ENCODE data around the gene WNT16.
"Not testable (repeated sequence)": the region's sequence is repeated elsewhere in the genome, so short reads cannot be mapped to it uniquely, and the experiment has no call there.

Gene WNT16, protein sequence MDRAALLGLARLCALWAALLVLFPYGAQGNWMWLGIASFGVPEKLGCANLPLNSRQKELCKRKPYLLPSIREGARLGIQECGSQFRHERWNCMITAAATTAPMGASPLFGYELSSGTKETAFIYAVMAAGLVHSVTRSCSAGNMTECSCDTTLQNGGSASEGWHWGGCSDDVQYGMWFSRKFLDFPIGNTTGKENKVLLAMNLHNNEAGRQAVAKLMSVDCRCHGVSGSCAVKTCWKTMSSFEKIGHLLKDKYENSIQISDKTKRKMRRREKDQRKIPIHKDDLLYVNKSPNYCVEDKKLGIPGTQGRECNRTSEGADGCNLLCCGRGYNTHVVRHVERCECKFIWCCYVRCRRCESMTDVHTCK

DNA sequence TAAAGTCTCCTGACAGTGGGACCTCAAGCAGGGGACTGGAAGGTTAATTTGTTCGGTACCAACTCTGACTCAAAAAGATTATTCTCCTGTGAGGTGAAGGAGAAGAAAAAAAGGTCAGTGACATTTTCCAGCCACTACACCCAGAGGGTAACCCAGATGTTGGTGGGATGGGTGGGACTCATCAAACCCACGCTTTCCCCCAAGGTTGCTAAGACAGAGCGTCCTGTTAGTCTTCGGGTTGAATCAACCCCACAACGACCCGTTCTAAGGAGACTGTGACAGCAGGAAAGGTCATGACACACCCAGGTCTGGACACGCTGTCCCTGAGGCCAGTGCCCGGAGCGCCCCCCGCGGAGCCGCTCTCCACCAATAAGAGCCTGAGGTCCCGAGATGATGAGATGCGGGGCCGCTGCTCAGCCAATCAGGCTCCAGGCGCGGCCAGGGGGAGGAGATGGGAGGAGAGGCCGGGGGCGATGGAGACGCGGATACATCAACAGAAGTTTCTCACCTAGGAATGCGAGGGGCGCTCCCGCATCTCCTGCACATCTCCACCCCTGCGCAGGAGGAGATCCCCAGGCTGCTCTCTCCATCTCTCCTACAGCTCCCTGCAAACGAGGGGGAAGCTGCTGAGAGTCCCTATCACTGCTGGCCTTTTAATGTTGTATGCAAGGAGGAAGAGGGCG lies at the start of gene WNT16:
WNT16 (plus strand) TSS at position 493 of the 683 bp plus-strand sequence. CDS start 293 bp downstream, outside the sequence.
- in situ Hi-C loops (cut with MboI; ENCODE audit: low pct_unique_long_range_greater_than_20kb, low sequenced_read_pairs): no loop called here
- no peak for DNase-seq

DNA sequence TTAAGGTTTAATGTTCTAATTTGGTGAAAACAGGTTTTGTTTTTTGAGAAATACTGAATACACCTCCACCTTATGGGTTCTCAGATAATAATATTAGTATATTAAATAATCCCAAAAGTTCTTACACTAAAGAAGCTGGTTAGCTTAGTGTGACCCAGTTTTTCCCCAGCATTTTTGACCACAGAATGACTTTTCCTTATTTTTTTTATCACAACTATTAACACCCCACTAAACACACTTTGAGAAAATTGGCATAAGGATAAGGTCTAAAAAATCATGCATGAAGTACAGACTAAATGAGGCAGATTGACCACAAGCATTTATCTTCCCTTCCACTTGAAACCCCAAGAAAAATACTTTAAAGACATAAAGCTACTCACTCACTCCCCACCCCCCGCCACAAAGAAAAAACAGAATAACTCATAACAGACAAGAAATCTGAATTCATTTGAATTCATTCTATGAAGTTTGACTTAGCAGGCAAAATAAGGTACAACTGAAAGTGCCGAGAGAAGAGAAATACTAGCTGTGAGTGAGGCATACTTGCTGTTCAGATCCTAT lies 49.7 kb upstream of the WNT16 start:
- DNase-seq: no peak
- in situ Hi-C loops (cut with MboI; ENCODE audit: low pct_unique_long_range_greater_than_20kb, low sequenced_read_pairs): no loop called here

DNA sequence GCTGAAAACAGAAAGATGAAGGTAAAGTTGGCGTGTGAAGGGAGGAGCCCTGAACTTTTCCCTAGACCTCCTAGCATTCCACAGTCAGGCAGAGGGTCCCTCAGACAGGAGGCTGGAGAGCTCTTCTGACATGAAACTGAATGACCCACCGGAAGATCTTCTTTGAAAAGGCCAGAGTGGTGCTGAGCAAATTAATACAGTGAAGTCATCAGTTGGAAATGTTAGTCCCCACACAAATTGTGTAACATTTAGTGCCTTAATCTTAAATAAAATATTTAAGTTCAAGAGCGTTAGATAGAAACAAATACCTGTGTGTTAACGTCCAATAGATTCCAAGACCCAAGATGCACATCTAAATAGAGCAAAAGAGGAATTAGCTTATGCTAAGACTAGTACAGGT lies 49.0 kb upstream of the WNT16 start:
- in situ Hi-C loops (cut with MboI; ENCODE audit: low pct_unique_long_range_greater_than_20kb, low sequenced_read_pairs): no loop called here
- no peak for DNase-seq

DNA sequence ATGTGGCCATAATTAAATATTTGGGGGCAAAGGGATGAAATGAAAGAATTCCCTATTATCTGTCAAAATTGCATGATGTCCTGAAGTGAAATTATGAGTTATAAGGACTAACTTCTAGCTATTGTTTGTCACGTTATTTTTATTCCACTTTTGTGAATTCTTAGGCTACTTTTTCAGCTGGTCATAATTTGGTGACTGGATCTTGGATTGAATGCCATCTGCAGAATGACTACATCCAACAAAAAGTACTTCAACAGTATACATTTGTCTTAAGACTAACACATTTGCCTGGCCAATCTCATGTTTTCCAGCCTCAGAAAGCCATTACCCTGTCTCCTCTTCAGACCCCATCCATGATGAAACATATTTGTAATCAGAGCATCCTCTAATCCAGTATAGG lies 48.1 kb upstream of the WNT16 start:
- DNase-seq: no peak
- in situ Hi-C loops (cut with MboI; ENCODE audit: low pct_unique_long_range_greater_than_20kb, low sequenced_read_pairs): no loop called here

DNA sequence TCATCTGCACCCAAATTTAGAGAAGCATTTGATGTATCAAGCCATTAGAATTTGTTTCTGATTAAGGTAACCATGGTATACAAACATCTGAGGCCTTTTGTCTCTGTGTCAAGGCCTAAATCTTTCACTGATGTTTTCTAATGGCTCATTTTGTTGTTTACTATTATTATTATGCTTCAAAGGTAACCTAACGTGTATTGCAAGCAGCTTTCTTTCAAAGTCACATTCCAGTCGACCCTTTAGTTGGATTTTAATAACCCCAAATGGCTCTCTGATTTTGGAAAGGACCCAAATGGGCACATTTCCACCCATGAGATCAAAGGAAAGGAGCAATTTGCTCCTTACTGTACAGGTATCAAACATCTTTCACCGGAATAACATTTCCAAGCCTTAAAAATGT lies 46.7 kb upstream of the WNT16 start:
- in situ Hi-C loops (cut with MboI; ENCODE audit: low pct_unique_long_range_greater_than_20kb, low sequenced_read_pairs): no loop called here

DNA sequence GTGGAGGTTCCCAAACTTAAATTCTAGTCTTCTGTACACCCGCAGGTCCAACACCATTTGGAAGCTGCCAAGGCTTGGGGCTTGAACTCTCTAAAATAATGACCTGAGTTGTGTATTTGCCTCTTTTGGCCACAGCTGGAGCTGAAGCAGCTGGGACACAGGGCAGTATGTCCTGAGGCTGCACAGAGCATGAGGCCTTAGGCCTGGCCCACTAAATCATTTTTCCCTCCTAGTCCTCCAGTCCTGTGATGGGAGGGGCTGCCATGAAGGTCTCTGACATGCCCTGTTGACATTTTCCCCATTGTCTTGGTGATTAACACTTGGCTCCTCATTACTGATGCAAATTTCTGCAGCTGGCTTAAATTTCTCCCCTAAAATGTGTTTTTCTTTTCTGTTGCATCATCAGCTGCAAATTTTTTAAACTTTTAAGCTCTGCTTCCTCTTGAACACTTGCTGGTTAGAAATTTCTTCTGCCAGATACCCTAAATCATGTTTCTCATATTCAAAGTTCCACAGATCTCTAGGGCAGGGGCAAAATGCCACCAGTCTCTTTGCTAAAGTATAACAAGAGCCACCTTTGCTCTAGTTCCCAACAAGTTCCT lies 43.6 kb upstream of the WNT16 start:
- DNase-seq: no peak
- in situ Hi-C loops (cut with MboI; ENCODE audit: low pct_unique_long_range_greater_than_20kb, low sequenced_read_pairs): no loop called here

More for the DNA sequence above, 46.7 kb upstream of the WNT16 start:
- DNase-seq: no peak

DNA sequence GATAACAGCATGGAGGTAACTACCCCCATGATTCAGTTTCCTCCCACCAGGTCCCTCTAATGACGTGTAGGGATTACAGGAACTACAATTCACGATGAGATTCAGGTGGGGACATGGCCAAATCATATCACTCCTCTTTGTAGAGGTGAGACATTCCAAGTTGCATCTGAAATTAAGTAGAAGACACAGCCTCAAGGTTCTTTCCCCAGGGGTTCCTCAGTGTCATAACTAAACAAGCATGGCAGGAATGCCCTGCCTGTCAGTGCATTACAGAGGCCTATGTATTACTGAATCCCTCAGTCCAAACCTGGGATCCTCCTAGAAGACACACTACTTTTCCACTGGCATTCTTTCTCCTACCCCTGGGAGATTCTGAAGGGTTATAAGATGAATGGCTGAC lies 42.6 kb upstream of the WNT16 start:
- in situ Hi-C loops (cut with MboI; ENCODE audit: low pct_unique_long_range_greater_than_20kb, low sequenced_read_pairs): no loop called here
- no peak for DNase-seq

DNA sequence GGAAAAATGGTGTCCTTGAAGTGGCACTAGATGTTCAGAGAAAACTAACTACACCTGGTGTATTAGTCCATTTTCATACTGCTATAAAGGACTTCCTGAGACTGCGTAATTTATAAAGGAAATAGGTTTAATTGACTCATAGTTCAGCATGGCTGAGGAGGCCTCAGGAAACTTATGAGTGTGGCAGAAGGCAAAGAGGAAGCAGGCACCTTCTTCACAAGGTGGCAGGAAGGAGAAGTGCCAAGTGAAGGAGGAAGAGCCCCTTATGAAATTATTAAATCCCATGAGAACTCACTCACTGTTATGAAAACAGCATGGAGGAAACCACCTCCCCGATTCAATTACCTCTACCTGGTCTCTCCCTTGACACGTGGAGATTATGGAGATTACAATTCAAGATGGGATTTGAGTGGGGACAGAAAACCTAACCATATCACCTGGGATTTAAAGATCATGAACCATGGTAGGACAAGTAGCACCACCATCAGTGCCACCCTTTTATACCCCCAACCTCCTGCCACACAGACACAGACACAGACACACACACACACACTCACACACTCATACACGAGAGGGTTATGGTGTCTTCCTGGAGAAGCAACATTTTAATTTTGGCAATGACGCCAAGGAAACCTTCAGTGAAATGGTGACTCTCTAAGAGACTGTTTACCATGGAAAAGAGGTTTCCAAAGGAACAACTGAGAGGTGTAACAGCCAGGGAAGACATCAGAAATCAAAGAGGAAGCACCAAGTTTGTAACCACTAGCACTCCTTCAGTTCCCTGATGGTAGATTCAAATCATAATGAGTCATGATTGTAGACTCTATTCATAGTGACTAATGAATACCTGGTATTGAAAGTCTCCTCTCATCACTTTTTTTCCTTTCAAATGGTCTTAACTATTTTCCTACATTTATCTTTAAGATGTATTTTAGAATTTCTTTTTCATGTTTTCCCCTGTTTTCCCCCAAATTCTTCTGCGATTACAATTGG lies 41.8 kb upstream of the WNT16 start:
- no peak for DNase-seq
- in situ Hi-C loops (cut with MboI; ENCODE audit: low pct_unique_long_range_greater_than_20kb, low sequenced_read_pairs): no loop called here

DNA sequence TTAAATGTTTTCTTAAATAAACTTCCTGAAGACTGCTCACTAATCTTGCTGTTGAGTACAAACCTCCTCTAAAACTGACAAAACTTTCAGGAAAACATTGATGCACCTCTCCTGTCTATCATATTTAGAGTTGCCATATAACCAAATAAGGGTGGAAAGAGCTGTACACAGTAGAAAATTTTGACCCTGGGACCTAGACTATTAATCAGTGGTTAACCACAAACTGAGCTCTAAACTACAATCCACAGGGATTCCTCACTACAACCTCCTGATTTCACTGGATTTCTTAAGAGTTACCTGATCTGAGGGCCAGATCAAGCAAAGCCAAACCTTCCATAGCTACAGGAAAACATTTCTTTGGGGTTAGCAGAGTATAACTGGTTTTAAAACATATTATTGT lies 39.9 kb upstream of the WNT16 start:
- DNase-seq: no peak
- in situ Hi-C loops (cut with MboI; ENCODE audit: low pct_unique_long_range_greater_than_20kb, low sequenced_read_pairs): no loop called here

DNA sequence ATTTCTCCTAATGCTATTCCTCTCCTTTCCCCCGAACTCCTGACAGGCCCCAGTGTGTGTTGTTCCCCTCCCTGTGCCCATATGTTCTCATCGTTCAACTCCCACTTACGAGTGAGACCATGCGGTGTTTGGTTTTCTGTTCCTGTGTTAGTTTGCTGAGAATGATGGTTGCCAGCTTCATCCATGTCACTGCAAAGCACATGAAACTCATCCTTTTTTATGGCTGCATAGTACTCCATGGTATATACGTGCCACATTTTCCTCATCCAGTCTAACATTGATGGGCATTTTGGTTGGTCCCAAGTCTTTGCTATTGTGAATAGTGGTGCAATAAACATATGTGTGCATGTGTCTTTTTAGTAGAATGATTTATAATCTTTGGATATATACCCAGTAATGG lies 38.9 kb upstream of the WNT16 start:
- DNase-seq; in situ Hi-C loops (cut with MboI; ENCODE audit: low pct_unique_long_range_greater_than_20kb, low sequenced_read_pairs): not testable (repeated sequence)

DNA sequence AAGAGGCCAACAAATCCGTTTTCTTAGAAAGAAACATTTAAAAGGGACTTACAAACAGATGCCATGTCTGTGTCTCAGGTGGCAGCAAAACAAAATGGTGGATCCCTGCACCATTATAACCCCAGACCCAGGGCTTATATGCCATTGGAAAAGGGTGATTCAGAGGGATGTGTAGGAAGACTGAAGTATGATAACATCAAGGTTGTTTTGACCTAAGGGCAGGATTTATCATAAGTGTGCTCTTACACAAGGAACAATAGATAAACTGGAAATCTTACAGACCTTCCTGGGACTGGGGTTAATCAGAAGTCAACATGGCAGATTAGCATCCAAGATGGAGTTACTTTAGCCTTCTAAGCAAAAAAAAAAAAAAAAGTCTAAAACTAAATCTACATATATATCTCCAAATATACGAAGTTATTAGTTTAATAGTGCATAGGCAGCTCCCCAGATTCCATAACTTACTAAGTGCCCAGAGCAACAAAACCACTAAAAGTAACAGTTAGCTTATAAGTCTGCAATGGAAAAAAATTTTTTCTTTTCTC lies 34.3 kb upstream of the WNT16 start:
- in situ Hi-C loops (cut with MboI; ENCODE audit: low pct_unique_long_range_greater_than_20kb, low sequenced_read_pairs): no loop called here
- no peak for DNase-seq

DNA sequence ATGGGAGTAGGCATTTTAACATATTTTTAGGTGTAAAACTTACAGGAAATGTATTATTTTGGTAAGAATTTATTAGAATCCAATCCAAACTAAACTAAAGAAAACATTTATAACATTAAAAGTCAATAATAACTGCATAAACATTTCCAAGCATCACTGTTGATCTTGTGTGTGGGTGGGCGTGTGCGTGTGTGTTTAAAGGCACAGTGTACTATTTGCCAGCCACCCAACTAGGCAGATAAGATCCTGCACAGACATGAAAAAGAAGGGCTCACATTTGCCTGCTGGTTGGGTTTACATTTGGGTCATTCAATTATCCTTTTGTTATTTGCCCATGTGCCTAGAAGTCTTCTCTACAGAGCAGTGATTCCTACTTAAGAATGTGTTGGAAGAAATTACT lies 31.0 kb upstream of the WNT16 start:
- in situ Hi-C loops (cut with MboI; ENCODE audit: low pct_unique_long_range_greater_than_20kb, low sequenced_read_pairs): no loop called here
- no peak for DNase-seq

DNA sequence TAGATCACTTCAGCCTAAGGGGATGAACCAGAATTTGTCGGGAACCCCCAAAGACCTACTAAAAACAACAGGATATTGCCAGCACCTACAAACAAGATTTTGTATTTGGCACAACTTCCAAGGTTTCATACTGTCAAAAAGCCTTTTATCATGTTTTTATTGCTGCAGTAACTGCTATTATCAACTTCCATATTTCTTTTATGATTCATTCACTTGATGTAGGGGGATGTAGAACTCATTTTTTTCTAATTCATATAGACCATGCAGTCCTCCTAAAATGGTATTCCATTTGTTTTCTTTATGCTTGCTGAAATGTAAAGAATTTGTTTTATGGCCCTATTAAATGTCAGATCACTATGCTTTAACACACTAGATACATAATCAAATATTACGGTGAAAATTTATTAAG lies 30.0 kb upstream of the WNT16 start:
- in situ Hi-C loops (cut with MboI; ENCODE audit: low pct_unique_long_range_greater_than_20kb, low sequenced_read_pairs): no loop called here
- DNase-seq: no peak

DNA sequence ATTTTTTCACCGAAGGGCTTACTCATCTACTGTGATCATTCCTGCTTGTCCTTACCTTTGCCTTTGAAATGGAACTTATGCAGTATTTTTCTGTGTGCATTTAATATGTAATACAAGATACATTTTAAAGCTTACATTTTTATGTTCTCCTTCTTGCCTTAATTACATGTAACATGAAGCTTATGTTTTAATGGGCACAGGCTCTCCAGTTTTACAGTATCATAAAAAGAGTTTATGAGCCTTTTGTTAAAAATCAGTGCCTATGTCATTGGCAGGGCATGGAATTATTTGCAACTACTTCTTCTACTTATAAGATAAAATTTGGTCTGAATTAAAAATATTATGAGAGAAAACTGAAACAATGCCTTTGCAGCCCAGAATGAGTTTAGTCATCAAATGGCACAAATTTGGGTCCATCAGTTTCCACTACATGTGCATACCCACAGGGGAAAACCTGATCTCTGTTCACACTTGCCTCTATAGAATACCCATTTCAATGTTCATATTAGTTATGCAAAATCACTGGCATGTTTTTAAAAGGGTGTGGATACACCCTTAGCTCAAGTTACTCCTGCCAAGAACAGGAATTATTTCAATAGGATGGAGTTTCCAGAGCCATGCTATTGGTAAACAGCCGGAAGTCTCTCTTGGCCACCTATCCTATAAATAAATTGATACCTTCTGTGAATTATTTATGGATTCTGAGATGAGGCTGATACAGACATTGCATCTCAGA lies 27.9 kb upstream of the WNT16 start:
- DNase-seq: no peak
- in situ Hi-C loops (cut with MboI; ENCODE audit: low pct_unique_long_range_greater_than_20kb, low sequenced_read_pairs): no loop called here

DNA sequence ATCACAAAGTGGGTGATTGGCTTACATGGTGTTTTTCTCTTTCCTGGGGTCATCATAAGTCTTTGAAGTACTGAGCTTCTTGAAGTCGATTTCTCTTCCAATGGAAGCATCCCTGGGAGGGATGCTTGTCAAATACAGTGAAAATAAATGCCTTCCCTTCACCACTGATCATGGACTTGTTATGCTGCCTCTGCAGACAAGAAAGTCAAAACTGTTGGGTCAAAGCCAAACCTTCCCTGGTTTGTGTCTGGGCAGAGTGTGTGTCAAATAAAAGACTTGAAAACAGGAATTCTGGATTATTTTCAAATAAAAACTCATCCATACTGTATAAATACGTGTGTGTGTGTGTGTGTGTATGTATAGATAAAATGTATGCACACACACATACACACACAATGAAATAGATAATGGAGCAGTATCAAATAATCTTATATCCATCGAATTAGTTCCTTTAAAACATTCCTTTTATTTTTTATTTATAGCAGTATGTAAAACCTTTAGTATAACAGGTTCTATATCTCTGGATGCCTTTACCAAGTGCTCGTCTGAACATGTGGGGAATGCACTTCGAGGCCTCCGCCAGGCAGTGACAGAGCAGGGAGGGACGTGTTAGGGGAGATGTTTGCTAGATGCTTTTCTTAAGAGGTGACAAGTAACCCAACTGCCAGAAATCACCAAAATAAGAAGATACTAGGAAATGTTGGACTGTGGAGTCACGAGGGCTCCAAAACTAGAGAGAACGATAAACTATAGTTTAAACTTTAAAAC lies 27.2 kb upstream of the WNT16 start:
- in situ Hi-C loops (cut with MboI; ENCODE audit: low pct_unique_long_range_greater_than_20kb, low sequenced_read_pairs): no loop called here
- no peak for DNase-seq

DNA sequence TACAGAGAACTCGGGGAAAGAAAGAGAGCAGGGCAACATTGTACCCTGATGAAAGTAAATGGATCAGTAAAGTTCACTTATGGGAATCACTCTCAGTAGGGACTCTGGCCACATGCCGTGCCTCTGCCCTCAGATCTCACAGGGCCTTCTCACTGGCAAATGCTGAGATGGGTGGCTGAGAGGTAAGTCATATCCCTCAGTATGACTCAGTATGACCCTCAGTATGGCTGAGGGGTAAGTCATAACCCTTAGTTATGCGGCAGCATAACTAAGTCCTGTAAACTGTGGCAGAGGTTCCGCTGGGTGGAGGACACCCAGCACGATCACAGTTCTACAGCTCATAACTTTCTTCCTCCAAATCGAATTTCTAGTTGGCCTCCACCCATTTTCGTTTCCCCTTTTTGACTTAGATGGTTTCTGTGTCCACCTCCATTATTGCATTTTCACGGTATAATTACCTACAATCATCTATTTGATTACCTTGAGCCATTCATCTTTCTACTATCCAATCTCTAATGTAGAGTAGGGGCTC lies 26.5 kb upstream of the WNT16 start:
- in situ Hi-C loops (cut with MboI; ENCODE audit: low pct_unique_long_range_greater_than_20kb, low sequenced_read_pairs): no loop called here
- no peak for DNase-seq

DNA sequence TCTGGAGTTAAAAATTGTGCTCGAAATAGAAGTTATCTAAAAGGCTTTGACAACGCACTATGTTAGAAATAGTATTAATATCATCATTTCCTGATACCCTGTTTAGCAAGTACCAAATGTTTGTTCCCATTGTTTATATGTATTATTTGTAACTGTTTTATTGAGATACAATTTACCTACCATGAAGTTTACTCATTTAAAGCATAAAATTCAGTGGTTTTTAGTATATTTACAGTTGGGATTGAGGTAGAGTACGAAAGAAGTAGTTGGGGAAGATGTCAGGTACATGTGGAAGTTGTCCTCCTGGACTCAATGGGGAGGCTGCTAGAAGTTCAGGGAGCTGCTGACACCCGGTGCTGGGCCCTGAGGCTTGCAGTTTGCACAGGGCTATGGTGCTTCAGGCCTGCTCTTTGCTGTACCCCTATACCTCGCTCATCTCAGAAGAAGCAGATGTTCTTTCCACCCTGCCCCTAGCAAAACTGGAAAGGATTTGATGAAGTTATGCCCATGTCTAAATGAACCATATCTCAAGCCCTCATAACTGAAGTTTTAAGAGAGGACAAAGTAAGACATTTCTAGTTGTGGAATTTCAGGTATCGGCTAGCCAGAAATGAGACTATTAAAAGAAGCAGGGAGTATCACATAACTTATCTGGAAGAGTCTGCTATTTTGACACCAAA lies 25.2 kb upstream of the WNT16 start:
- DNase-seq: no peak
- in situ Hi-C loops (cut with MboI; ENCODE audit: low pct_unique_long_range_greater_than_20kb, low sequenced_read_pairs): no loop called here

Measured in KBM-7 (cell line).